Measurements from ENCODE around the gene ATP11B. TPM values are rescaled to one million over a fixed set of nuclear protein-coding genes. Genes with fewer than 3 reads are reported as not detected.

The ATP11B gene
- total and polyA plus RNA-seq, 9 of the 15 experiments (the other 6 are each of a cell fraction or from before 2014, with no cell fraction given): 11.9 to 68.7 (median 41.8) TPM

- no peak for TF ChIP-seq GMEB1 (CRISPR knock-in tag; IDR thresholded peaks at IDR 0.05)
- no peak for TF ChIP-seq ZBTB1 (CRISPR knock-in tag; IDR thresholded peaks at IDR 0.05; ENCODE audit: borderline replicate concordance, low read depth)
- TF ChIP-seq FOSL1 (tag; conservative IDR thresholded peaks at IDR 0.05): peak; percentile 45
- TF ChIP-seq ETV6 (IDR thresholded peaks at IDR 0.05; ENCODE audit: borderline replicate concordance in 1 of 2, low read depth in 2 of 2, low read length in 1 of 2): 0 out of 4 replicates have a peak, but pooled peaks of 1 of the 2 experiments have one; percentile 32
- TF ChIP-seq ETV6 (CRISPR knock-in tag; IDR thresholded peaks at IDR 0.05; ENCODE audit: borderline replicate concordance): no peak
- TF ChIP-seq EP300 (IDR thresholded peaks at IDR 0.05; ENCODE audit: low read length): peak; percentile 87
- no peak for TF ChIP-seq ZNF668 (CRISPR knock-in tag; IDR thresholded peaks at IDR 0.05)
- TF ChIP-seq EP400 (IDR thresholded peaks at IDR 0.05): 0 out of 2 replicates have a peak, but pooled peaks have one; percentile 23
- TF ChIP-seq MYBL2 (IDR thresholded peaks at IDR 0.05; ENCODE audit: low read depth): no peak
- no peak for TF ChIP-seq MYBL2 (CRISPR knock-in tag; IDR thresholded peaks at IDR 0.05; ENCODE audit: borderline replicate concordance)
- TF ChIP-seq ZNF274 (IDR thresholded peaks at IDR 0.05; ENCODE audit: borderline replicate concordance, low read depth, low read length): no peak
- peak; percentile 88 for TF ChIP-seq MTA2 (IDR thresholded peaks at IDR 0.05; ENCODE audit: low read depth)
- TF ChIP-seq SMARCA4 (IDR thresholded peaks at IDR 0.05): peak; percentile 80
- peak; percentile 72 for TF ChIP-seq MEIS2 (IDR thresholded peaks at IDR 0.05; ENCODE audit: partially characterized antibody)
- TF ChIP-seq ZNF408 (CRISPR knock-in tag; IDR thresholded peaks at IDR 0.05; ENCODE audit: low read depth): no peak
- no peak for TF ChIP-seq CHD4 (IDR thresholded peaks at IDR 0.05; ENCODE audit: insufficient read depth, insufficient replicate concordance, low read depth, low read length, poor library complexity, severe bottlenecking)
- TF ChIP-seq ZNF282 (CRISPR knock-in tag; IDR thresholded peaks at IDR 0.05): no peak
- no peak for TF ChIP-seq PTRF (tag; IDR thresholded peaks at IDR 0.05)
- TF ChIP-seq LEF1 (IDR thresholded peaks at IDR 0.05): peak; percentile 81
- TF ChIP-seq ZBTB49 (CRISPR knock-in tag; IDR thresholded peaks at IDR 0.05; ENCODE audit: borderline replicate concordance): no peak
- TF ChIP-seq TRIM24 (IDR thresholded peaks at IDR 0.05): peak; percentile 84 to 91
- TF ChIP-seq MNT (conservative IDR thresholded peaks at IDR 0.05): no peak
- peak; percentile 75 for TF ChIP-seq FOXM1 (IDR thresholded peaks at IDR 0.05; ENCODE audit: low read depth)
- TF ChIP-seq FOXM1 (CRISPR knock-in tag; IDR thresholded peaks at IDR 0.05; ENCODE audit: low read depth): no peak
- TF ChIP-seq TBL1XR1 (IDR thresholded peaks at IDR 0.05; ENCODE audit: low read length in 2 of 2): peak; percentile 64 to 89; a peak in 3 of 4 replicates
Measured at GRCh38 chr3:182784542-182784941, 8.8 kb upstream of the ATP11B start (continued).
